ENCODE data around the gene TMCC1. TPM values are rescaled to one million over a fixed set of nuclear protein-coding genes. Genes with fewer than 3 reads are reported as not detected.

The TMCC1 gene
- total and polyA plus RNA-seq, 11 donors, result 9.6 to 38.3 (median 22.6) TPM

DNA sequence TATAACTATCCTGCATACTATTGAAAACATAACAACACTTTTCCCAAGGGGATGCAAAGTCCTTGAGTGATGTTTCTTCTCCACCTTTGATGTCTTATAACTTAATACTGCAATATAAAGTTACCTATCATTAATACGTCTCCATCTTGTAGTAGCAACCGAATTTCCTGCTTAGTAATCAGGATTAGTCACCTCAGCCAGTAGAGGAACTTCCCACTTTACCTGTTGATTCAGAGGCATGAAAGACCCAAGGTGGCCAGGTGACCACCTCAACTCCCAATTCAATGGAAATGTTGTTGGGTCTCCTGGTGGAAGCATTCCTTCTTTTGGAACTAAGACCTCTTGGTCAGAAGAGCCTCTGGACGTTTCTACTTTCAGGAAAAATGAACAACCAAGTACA, 3.5 kb upstream of the TMCC1 start:
- TF ChIP-seq POLR2A (IDR thresholded peaks at IDR 0.05), result no peak
- TF ChIP-seq, protein P1, sequence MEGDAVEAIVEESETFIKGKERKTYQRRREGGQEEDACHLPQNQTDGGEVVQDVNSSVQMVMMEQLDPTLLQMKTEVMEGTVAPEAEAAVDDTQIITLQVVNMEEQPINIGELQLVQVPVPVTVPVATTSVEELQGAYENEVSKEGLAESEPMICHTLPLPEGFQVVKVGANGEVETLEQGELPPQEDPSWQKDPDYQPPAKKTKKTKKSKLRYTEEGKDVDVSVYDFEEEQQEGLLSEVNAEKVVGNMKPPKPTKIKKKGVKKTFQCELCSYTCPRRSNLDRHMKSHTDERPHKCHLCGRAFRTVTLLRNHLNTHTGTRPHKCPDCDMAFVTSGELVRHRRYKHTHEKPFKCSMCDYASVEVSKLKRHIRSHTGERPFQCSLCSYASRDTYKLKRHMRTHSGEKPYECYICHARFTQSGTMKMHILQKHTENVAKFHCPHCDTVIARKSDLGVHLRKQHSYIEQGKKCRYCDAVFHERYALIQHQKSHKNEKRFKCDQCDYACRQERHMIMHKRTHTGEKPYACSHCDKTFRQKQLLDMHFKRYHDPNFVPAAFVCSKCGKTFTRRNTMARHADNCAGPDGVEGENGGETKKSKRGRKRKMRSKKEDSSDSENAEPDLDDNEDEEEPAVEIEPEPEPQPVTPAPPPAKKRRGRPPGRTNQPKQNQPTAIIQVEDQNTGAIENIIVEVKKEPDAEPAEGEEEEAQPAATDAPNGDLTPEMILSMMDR (IDR thresholded peaks at IDR 0.05), result no peak
- intact Hi-C loops (cut with DNase I), result no loop called here
- Histone ChIP-seq H3K4me3 (no peak overlapping the region), H3K36me3 (no peaks in the 10 kb centered on the region), H3K27me3 (no peaks in the 10 kb centered on the region), H3K4me1 (peaks cover 0 to 16% (median 10%) of the 10 kb centered on the region in 12 donors), H3K27ac (no peak overlapping the region), H3K9me3 (no peaks in the 10 kb centered on the region)
- DNase-seq (no peak), ATAC-seq (no peak)
- WGBS, 4 donors, result 65 to 90% (median 82%) methylated on average over 3 of the region's 3 CpGs

DNA sequence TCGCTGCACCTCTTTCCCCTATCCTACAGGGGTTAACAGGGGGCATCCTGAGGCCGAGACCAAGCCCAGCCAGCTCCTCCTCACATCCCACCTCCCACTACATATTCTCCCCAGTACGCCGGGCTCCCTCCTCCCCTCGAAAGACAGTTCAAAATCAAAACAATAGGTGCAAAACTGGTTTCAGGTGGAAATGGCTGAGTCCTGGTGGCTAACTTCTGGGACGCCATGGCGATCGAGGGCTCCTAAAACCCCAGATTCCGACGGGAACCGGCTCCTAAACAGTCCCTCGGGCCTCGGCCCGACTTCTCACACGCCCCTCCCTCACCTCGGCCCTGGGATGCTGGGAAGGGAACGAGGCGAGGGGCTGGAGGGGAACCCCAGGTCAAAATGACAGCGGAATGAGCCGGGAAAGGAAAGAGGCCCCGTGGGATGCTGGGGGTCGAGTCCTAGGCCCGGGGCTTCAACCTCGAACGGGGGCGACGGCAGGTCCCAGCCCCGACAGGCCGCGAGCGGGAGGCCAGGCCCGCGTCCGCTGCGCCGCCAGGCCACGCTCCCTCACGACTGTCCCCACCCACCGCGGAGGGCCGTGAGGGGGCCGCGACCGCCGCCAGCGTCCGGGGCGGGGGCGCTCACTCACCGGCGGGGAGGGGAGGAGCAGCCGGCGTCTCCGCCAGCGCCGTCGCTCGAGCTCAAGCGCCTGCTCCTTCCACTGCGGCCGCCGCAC, 492 bp downstream of the TMCC1 start:
- WGBS, 4 donors, result 0 to 2% (median 0%) methylated on average over 18 to 62 of the region's 62 CpGs
- intact Hi-C loops (cut with DNase I), result no loop called here
- peak; percentile 75 to 87 (median 82) for DNase-seq
- H3K27ac ChIP-seq, result peak overlapping the region; percentile 76 to 96 (median 92)
- H3K9me3 ChIP-seq, result no peaks in the 10 kb centered on the region
- no peaks in the 10 kb centered on the region for H3K27me3 ChIP-seq
- ATAC-seq, result peak; percentile 48 to 90 (median 84)
- H3K36me3 ChIP-seq, result no peaks in the 10 kb centered on the region
- peak in 1 of 2 donors; percentile 51 for TF ChIP-seq POLR2A (IDR thresholded peaks at IDR 0.05)
- TF ChIP-seq, protein P1 (IDR thresholded peaks at IDR 0.05), result peak in 1 of 12 donors; percentile 13
- H3K4me1 ChIP-seq, result peaks cover 0 to 55% (median 39%) of the 10 kb centered on the region in 12 donors
- peak overlapping the region; percentile 45 to 99 (median 88) for H3K4me3 ChIP-seq

DNA sequence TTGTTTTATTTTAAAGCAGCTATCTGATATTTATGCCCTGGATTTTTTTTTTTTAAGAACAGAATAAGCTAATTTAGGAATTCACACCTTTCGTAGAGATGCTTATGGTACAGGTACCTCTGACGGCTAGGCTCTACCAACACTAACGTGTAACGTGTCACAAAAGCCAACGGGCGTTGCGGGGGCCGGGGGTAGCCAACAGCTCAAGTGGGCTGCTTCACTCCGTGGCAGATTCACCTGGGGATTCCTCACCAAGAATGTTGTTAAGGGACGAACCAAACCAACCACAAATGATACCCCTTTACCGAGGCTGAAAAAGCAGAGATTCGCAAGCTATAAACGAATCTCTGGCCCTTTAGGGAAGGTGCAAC, 1.0 kb downstream of the TMCC1 start:
- peak overlapping the region; percentile 45 to 99 (median 88) for H3K4me3 ChIP-seq
- intact Hi-C loops (cut with DNase I), result no loop called here
- peaks cover 0 to 56% (median 40%) of the 10 kb centered on the region in 12 donors for H3K4me1 ChIP-seq

DNA sequence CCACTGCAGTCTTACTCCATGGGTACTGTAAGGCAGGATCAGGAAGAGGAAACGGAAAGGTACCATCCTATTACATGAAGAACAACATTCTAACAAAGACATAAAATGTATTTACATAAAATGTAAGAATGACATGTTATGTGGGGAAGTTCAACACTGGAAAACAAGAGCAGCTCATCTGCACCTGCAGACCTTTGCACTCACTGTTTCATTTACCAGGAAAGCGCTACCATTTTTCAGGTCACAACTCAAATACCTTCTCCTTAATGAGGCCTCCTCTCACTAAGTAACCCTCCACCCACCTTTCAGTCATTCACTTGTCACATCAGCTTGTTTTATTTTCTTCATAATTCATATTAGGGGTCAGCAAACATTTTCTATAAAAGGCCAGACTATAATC, 2.6 kb downstream of the TMCC1 start:
- Histone ChIP-seq H3K27ac (peak overlapping the region in 2 of 12 donors; percentile 43 to 89), H3K9me3 (no peaks in the 10 kb centered on the region), H3K4me3 (no peak overlapping the region), H3K36me3 (no peaks in the 10 kb centered on the region), H3K4me1 (peaks cover 0 to 56% (median 40%) of the 10 kb centered on the region in 12 donors), H3K27me3 (no peaks in the 10 kb centered on the region)
- intact Hi-C loops (cut with DNase I), result no loop called here
- ATAC-seq (no peak), DNase-seq (no peak)
- 86 to 90% (median 87%) methylated on average over 2 of the region's 2 CpGs for WGBS, 4 donors
- TF ChIP-seq, protein P1 (IDR thresholded peaks at IDR 0.05), result no peak
- TF ChIP-seq POLR2A (IDR thresholded peaks at IDR 0.05), result no peak

More for the DNA sequence above, 1.0 kb downstream of the TMCC1 start:
- DNase-seq (no peak), ATAC-seq (peak in 1 of 4 donors; percentile 1)
- WGBS, 4 donors, result 5 to 9% (median 8%) methylated on average over 13 of the region's 13 CpGs
- no peak for TF ChIP-seq POLR2A (IDR thresholded peaks at IDR 0.05)
- Histone ChIP-seq H3K9me3 (no peaks in the 10 kb centered on the region), H3K27ac (peak overlapping the region; percentile 76 to 96 (median 92)), H3K36me3 (no peaks in the 10 kb centered on the region), H3K27me3 (no peaks in the 10 kb centered on the region)
